HG02642 (cell line): Measurements from ENCODE around the gene RXRB.
"Not testable (repeated sequence)": the region's sequence is repeated elsewhere in the genome, so short reads cannot be mapped to it uniquely, and the experiment has no call there.

Experiments used
- ATAC-seq: cut with Tn5 transposase; IDR thresholded peaks from one replicate; pipeline ENCODE4 v1.9.1; 2021; ENCODE audit warnings: mild to moderate bottlenecking; ENCODE audit not compliant: unreplicated experiment, poor library complexity

RXRB gene

GRCh38 chr6:33200219-33201146 is at the start of gene RXRB, which contains the start of gene SLC39A7:
Gene RXRB (minus strand): TSS chr6:33200665. CDS start chr6:33200476, 189 bp downstream.
Gene SLC39A7 (plus strand): TSS chr6:33200867. CDS start chr6:33201246, 379 bp downstream.
- peak; percentile 57 for ATAC-seq

GRCh38 chr6:33249732-33250630 is 49.5 kb upstream of the RXRB start:
- peak; percentile 3 for ATAC-seq

- peak; percentile 90 for ATAC-seq
Observed at GRCh38 chr6:33248932-33249731, 48.7 kb upstream of the RXRB start.

GRCh38 chr6:33248643-33248931 is 48.1 kb upstream of the RXRB start:
- peak; percentile 5 for ATAC-seq

GRCh38 chr6:33247977-33248642 is 47.6 kb upstream of the RXRB start:
- ATAC-seq = peak; percentile 46

GRCh38 chr6:33243476-33243875 is 43.0 kb upstream of the RXRB start:
- ATAC-seq = no peak

- no peak for ATAC-seq
Observed at GRCh38 chr6:33241968-33242367, 41.5 kb upstream of the RXRB start.

- no peak for ATAC-seq
Observed at GRCh38 chr6:33237741-33238140, 37.3 kb upstream of the RXRB start.

- no peak for ATAC-seq
Observed at GRCh38 chr6:33236852-33237251, 36.4 kb upstream of the RXRB start.

- no peak for ATAC-seq
Observed at GRCh38 chr6:33236328-33236727, 35.9 kb upstream of the RXRB start.

GRCh38 chr6:33235221-33235634 is 34.8 kb upstream of the RXRB start:
- ATAC-seq = no peak

GRCh38 chr6:33226503-33227120 is 26.1 kb upstream of the RXRB start:
- ATAC-seq = not testable (repeated sequence)

GRCh38 chr6:33217681-33218080 is 17.2 kb upstream of the RXRB start:
- no peak for ATAC-seq

- no peak for ATAC-seq
Observed at GRCh38 chr6:33217246-33217645, 16.8 kb upstream of the RXRB start.

- ATAC-seq = no peak
Observed at GRCh38 chr6:33216117-33216649, 15.7 kb upstream of the RXRB start.

GRCh38 chr6:33215271-33216116 is 15.0 kb upstream of the RXRB start:
- no peak for ATAC-seq

GRCh38 chr6:33213989-33214335 is 13.5 kb upstream of the RXRB start:
- no peak for ATAC-seq
